OCI-LY3 (cell line): Measurements from ENCODE around the gene MORC2.

Experiments
- H2AFZ ChIP-seq: fragments of 200-600, 300-600 bp; shearing (Covaris generic); 2 replicates; pipeline ENCODE4 v1.6.0; 2014; ENCODE audit warnings: antibody characterized with exemption, low read depth, low read length
- H3K27ac ChIP-seq: fragments of 200-600, 300-600 bp; sonication (generic); 2 replicates; pipeline ENCODE4 v1.5.1; 2014; ENCODE audit warnings: mild to moderate bottlenecking, low read length, moderate library complexity, mixed read lengths
- H3K27me3 ChIP-seq: fragments of 200-600, 300-600 bp; sonication (generic); 2 replicates; pipeline ENCODE4 v1.6.1; 2014; ENCODE audit warnings: low read depth, low read length, mixed read lengths
- H3K36me3 ChIP-seq: fragments of 200-600, 300-600 bp; sonication (generic); replicated peaks from 2 replicates; pipeline ENCODE3; 2014; ENCODE audit warnings: low read depth, low read length, mixed read lengths
- H3K4me1 ChIP-seq: fragments of 300-600, 200-600 bp; sonication (generic); 2 replicates; pipeline ENCODE4 v1.6.1; 2014; ENCODE audit warnings: low read length, mixed read lengths
- H3K4me2 ChIP-seq: fragments of 200-600, 300-600 bp; sonication (generic); 2 replicates; pipeline ENCODE4 v1.6.1; 2014; ENCODE audit warnings: low read length, mixed read lengths
- H3K4me3 ChIP-seq: fragments of 300-600, 200-600 bp; sonication (generic); 2 replicates; pipeline ENCODE4 v1.5.1; 2014; ENCODE audit warnings: antibody characterized with exemption, mild to moderate bottlenecking, low read length, moderate library complexity
- H3K79me2 ChIP-seq: fragments of 300-600, 200-600 bp; shearing (Covaris generic); 2 replicates; pipeline ENCODE4 v1.6.1; 2014; ENCODE audit warnings: mild to moderate bottlenecking, low read length, mixed read lengths
- H3K9ac ChIP-seq: fragments of 300-600, 200-600 bp; shearing (Covaris generic); 2 replicates; pipeline ENCODE4 v1.6.0; 2014; ENCODE audit warnings: mild to moderate bottlenecking, low read length, moderate library complexity
- H3K9me3 ChIP-seq: fragments of 200-600, 300-600 bp; shearing (Covaris generic); 2 replicates; pipeline ENCODE4 v1.6.1; 2014; ENCODE audit warnings: low read length, mixed read lengths; ENCODE audit not compliant: insufficient read depth
- H4K20me1 ChIP-seq: fragments of 200-600, 300-600 bp; sonication (generic); 2 replicates; pipeline ENCODE4 v1.6.1; 2016; ENCODE audit warnings: low read length, mixed read lengths; ENCODE audit not compliant: insufficient read depth
- CTCF ChIP-seq: fragments of 200-600, 300-600 bp; sonication (generic); IDR thresholded peaks from 2 replicates; pipeline ENCODE4 v1.5.1; 2014; ENCODE audit warnings: antibody characterized with exemption, low read length, low read depth
- EZH2phosphoT487 ChIP-seq: fragments of 200-600 bp; shearing (Covaris generic); IDR thresholded peaks from 2 replicates; pipeline ENCODE4 v1.6.1; 2018; ENCODE audit warnings: antibody characterized with exemption, mixed run types, low read depth

The MORC2 gene

GRCh38 chr22:30969532-30970355, 1.2 kb upstream of the MORC2 start:
- Histone ChIP-seq H4K20me1 (peaks cover 27% of the 10 kb centered on the region), H3K9ac (peak overlapping the region; percentile 83), H3K79me2 (peaks cover 93% of the 10 kb centered on the region), H3K27ac (peak overlapping the region; percentile 78), H3K4me3 (peak overlapping the region; percentile 96), H3K4me1 (peaks cover 21% of the 10 kb centered on the region), H3K27me3 (no peaks in the 10 kb centered on the region), H3K36me3 (peaks cover 76% of the 10 kb centered on the region), H2AFZ (peak overlapping the region; percentile 48; the same call in 1 of the 2 replicates), H3K4me2 (peak overlapping the region; percentile 95), H3K9me3 (0 out of 2 replicates have a peak, but pooled peaks cover 17% of the 10 kb centered on the region)
- TF ChIP-seq EZH2phosphoT487 (no peak), CTCF (0 out of 2 replicates have a peak, but pooled peaks have one; percentile 20)

- Histone ChIP-seq H3K4me1 (peaks cover 21% of the 10 kb centered on the region), H3K9ac (peak within 1 kb of the TSS; percentile 83), H3K9me3 (0 out of 2 replicates have a peak, but pooled peaks cover 16% of the 10 kb centered on the region), H2AFZ (peak within 1 kb of the TSS; percentile 48), H3K36me3 (peaks cover 68% of the 10 kb centered on the region), H3K4me2 (peak within 1 kb of the TSS; percentile 95), H4K20me1 (peaks cover 27% of the 10 kb centered on the region), H3K27me3 (no peaks in the 10 kb centered on the region), H3K4me3 (peak within 1 kb of the TSS; percentile 96), H3K27ac (peak within 1 kb of the TSS; percentile 78), H3K79me2 (peaks cover 93% of the 10 kb centered on the region)
- TF ChIP-seq EZH2phosphoT487: no peak
- no peak for TF ChIP-seq CTCF
Observed at GRCh38 chr22:30968924-30969531, 454 bp upstream of the MORC2 start, which contains the start of gene TUG1. TSS of gene TUG1 (plus strand) at chr22:30969265.

- H3K4me1 ChIP-seq: peaks cover 8% of the 10 kb centered on the region
- no peak overlapping the region for H2AFZ ChIP-seq
- 0 out of 2 replicates have a peak, but pooled peaks cover 5% of the 10 kb centered on the region for H3K9me3 ChIP-seq
- H4K20me1 ChIP-seq: peaks cover under 1% of the 10 kb centered on the region; the same call in 1 of the 2 replicates
- no peak overlapping the region for H3K4me3 ChIP-seq
- peaks cover 69% of the 10 kb centered on the region for H3K79me2 ChIP-seq
- no peaks in the 10 kb centered on the region for H3K27me3 ChIP-seq
- H3K36me3 ChIP-seq: peaks cover 29% of the 10 kb centered on the region
- H3K9ac ChIP-seq: no peak overlapping the region
- TF ChIP-seq EZH2phosphoT487: no peak
- no peak for TF ChIP-seq CTCF
- H3K27ac ChIP-seq: no peak overlapping the region
- no peak overlapping the region for H3K4me2 ChIP-seq
Observed at GRCh38 chr22:30964858-30965257, 3.7 kb downstream of the MORC2 start.

GRCh38 chr22:30955153-30955552, 13.4 kb downstream of the MORC2 start:
- Histone ChIP-seq H3K36me3 (peaks cover 19% of the 10 kb centered on the region), H2AFZ (no peak overlapping the region)

More at GRCh38 chr22:30955153-30955552, 13.4 kb downstream of the MORC2 start:
- H3K27ac ChIP-seq: no peak overlapping the region
- no peak overlapping the region for H3K9ac ChIP-seq
- 0 out of 2 replicates have a peak, but pooled peaks cover 5% of the 10 kb centered on the region for H3K79me2 ChIP-seq
- H4K20me1 ChIP-seq: no peaks in the 10 kb centered on the region
- no peak overlapping the region for H3K4me3 ChIP-seq
- TF ChIP-seq EZH2phosphoT487 (no peak), CTCF (no peak)
- H3K4me2 ChIP-seq: no peak overlapping the region
- no peaks in the 10 kb centered on the region for H3K27me3 ChIP-seq
- H3K9me3 ChIP-seq: no peaks in the 10 kb centered on the region
- no peaks in the 10 kb centered on the region for H3K4me1 ChIP-seq
